WTC11 (cell line): ENCODE results near the gene CDH16.

ENCODE experiments used
- CREB1 ChIP-seq: sonication (generic); formaldehyde crosslinking; IDR thresholded peaks from 2 replicates; pipeline ENCODE4 v1.8.0; 2023; ENCODE audit warnings: mild to moderate bottlenecking, missing genetic modification reagents
- ELF4 ChIP-seq: sonication (generic); formaldehyde crosslinking; IDR thresholded peaks from 2 replicates; pipeline ENCODE4 v1.8.1; 2022; ENCODE audit warnings: low read depth, mild to moderate bottlenecking, moderate library complexity, missing genetic modification reagents
- FOXJ3 ChIP-seq: sonication (generic); formaldehyde crosslinking; IDR thresholded peaks from 2 replicates; pipeline ENCODE4 v1.9.0; 2021; ENCODE audit warnings: missing genetic modification reagents, mild to moderate bottlenecking, borderline replicate concordance
- GABPB1 ChIP-seq: sonication (generic); formaldehyde crosslinking; IDR thresholded peaks from 2 replicates; pipeline ENCODE4 v1.8.1; 2023; ENCODE audit warnings: mild to moderate bottlenecking, missing genetic modification reagents
- SP1 ChIP-seq: sonication (generic); formaldehyde crosslinking; conservative IDR thresholded peaks from 2 replicates; pipeline ENCODE4 v1.8.1; 2022; ENCODE audit warnings: missing genetic modification reagents
- TF ChIP-seq, protein P1 (sequence below): fragments of 200-600 bp; IDR thresholded peaks from 2 replicates; pipeline ENCODE4 v1.8.0; 2022; ENCODE audit warnings: antibody characterized with exemption
- TF ChIP-seq, protein P2 (sequence below): sonication (generic); formaldehyde crosslinking; IDR thresholded peaks from 2 replicates; pipeline ENCODE4 v1.8.0; 2022; ENCODE audit warnings: mild to moderate bottlenecking, missing genetic modification reagents
- TF ChIP-seq, protein P3 (sequence below): sonication (generic); formaldehyde crosslinking; IDR thresholded peaks from 2 replicates; pipeline ENCODE4 v1.8.0; 2022; ENCODE audit warnings: mild to moderate bottlenecking, missing genetic modification reagents

DNA sequence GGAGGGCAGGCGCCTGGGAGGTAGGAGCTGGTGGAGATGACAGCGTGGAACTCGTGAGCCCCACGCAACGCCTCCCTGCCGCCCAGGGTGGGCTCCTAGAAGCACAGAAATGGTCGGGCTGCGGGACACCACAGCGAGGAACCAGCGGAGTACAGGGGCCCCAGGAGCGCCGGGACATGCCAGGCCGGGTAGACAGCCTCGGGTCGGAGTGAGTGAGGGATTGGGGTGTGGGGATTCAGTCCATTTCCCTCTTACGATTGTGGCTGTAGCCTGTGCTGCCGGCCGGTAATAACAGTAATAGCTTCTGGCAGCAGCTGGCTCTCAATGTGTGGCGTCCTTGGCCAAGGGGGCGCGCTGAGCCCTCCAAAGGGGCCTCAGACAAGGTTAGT lies 30.1 kb upstream of the CDH16 start:
- TF ChIP-seq, protein P1, sequence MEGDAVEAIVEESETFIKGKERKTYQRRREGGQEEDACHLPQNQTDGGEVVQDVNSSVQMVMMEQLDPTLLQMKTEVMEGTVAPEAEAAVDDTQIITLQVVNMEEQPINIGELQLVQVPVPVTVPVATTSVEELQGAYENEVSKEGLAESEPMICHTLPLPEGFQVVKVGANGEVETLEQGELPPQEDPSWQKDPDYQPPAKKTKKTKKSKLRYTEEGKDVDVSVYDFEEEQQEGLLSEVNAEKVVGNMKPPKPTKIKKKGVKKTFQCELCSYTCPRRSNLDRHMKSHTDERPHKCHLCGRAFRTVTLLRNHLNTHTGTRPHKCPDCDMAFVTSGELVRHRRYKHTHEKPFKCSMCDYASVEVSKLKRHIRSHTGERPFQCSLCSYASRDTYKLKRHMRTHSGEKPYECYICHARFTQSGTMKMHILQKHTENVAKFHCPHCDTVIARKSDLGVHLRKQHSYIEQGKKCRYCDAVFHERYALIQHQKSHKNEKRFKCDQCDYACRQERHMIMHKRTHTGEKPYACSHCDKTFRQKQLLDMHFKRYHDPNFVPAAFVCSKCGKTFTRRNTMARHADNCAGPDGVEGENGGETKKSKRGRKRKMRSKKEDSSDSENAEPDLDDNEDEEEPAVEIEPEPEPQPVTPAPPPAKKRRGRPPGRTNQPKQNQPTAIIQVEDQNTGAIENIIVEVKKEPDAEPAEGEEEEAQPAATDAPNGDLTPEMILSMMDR = no peak
- TF ChIP-seq, protein P2, sequence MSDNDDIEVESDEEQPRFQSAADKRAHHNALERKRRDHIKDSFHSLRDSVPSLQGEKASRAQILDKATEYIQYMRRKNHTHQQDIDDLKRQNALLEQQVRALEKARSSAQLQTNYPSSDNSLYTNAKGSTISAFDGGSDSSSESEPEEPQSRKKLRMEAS (CRISPR knock-in tag) = no peak
- TF ChIP-seq FOXJ3 (CRISPR knock-in tag) (no peak), CREB1 (CRISPR knock-in tag) (no peak), ELF4 (no peak), SP1 (no peak), GABPB1 (CRISPR knock-in tag) (no peak)
- TF ChIP-seq, protein P3, sequence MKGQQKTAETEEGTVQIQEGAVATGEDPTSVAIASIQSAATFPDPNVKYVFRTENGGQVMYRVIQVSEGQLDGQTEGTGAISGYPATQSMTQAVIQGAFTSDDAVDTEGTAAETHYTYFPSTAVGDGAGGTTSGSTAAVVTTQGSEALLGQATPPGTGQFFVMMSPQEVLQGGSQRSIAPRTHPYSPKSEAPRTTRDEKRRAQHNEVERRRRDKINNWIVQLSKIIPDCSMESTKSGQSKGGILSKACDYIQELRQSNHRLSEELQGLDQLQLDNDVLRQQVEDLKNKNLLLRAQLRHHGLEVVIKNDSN (CRISPR knock-in tag) = no peak
